SU-DHL-6 (cell line): Measurements from ENCODE around the gene GDAP2.

ENCODE experiments used
- H2AFZ ChIP-seq: fragments of 200-600 bp; sonication (generic); 2 replicates; pipeline ENCODE4 v1.6.1; 2014; ENCODE audit warnings: low read depth, mild to moderate bottlenecking, moderate library complexity, mixed read lengths, antibody characterized with exemption, low read length; ENCODE audit not compliant: severe bottlenecking
- H3F3A ChIP-seq: fragments of 200-600 bp; shearing (Covaris generic); 2 replicates; pipeline ENCODE4 v1.6.0; 2016; ENCODE audit warnings: antibody characterized with exemption, mild to moderate bottlenecking; ENCODE audit not compliant: insufficient read depth
- H3K27ac ChIP-seq: fragments of 200-600 bp; sonication (generic); 2 replicates; pipeline ENCODE4 v1.5.1; 2016; ENCODE audit warnings: low read depth, mild to moderate bottlenecking, low read length, moderate library complexity, mixed read lengths
- H3K27me3 ChIP-seq: fragments of 200-600 bp; sonication (generic), shearing (Covaris generic); 2 replicates; pipeline ENCODE4 v1.6.0; 2014; ENCODE audit warnings: mild to moderate bottlenecking, low read length
- H3K36me3 ChIP-seq: fragments of 200-600 bp; sonication (generic); 2 replicates; pipeline ENCODE4 v1.6.1; 2014; ENCODE audit warnings: mild to moderate bottlenecking, low read length, mixed read lengths
- H3K4me2 ChIP-seq: fragments of 300-600, 200-600 bp; shearing (Covaris generic), sonication (generic); 2 replicates; pipeline ENCODE4 v1.6.0; 2014; ENCODE audit warnings: low read length, low read depth, mild to moderate bottlenecking; ENCODE audit not compliant: poor library complexity, severe bottlenecking
- H3K4me3 ChIP-seq: fragments of 200-600 bp; sonication (generic); 2 replicates; pipeline ENCODE4 v1.5.1; 2014; ENCODE audit warnings: antibody characterized with exemption, low read length, mild to moderate bottlenecking, mixed read lengths; ENCODE audit not compliant: insufficient read depth, poor library complexity, severe bottlenecking
- H3K79me2 ChIP-seq: fragments of 200-600 bp; sonication (generic); 2 replicates; pipeline ENCODE4 v1.6.1; 2014; ENCODE audit warnings: mild to moderate bottlenecking, low read length, moderate library complexity; ENCODE audit not compliant: insufficient read depth
- H3K9ac ChIP-seq: fragments of 200-600 bp; sonication (generic); 2 replicates; pipeline ENCODE4 v1.7.0; 2014; ENCODE audit warnings: mild to moderate bottlenecking, low read length
- H3K9me2 ChIP-seq: fragments of 200-600 bp; sonication (generic); replicated peaks from 2 replicates; pipeline ENCODE4 v1.6.1; 2014; ENCODE audit warnings: low read length; ENCODE audit not compliant: insufficient read depth
- H3K9me3 ChIP-seq: fragments of 200-600 bp; sonication (generic); 2 replicates; pipeline ENCODE4 v1.6.1; 2014; ENCODE audit warnings: low read length, mixed read lengths; ENCODE audit not compliant: insufficient read depth
- H4K20me1 ChIP-seq: fragments of 200-600 bp; sonication (generic); 2 replicates; pipeline ENCODE4 v1.6.1; 2014; ENCODE audit warnings: low read depth, mild to moderate bottlenecking, antibody characterized with exemption, low read length, moderate library complexity, mixed read lengths
- CTCF ChIP-seq: fragments of 200-600 bp; sonication (generic); IDR thresholded peaks from one replicate; pipeline ENCODE4 v1.5.1; 2017; ENCODE audit warnings: antibody characterized with exemption, mild to moderate bottlenecking, low read length, moderate library complexity; ENCODE audit not compliant: insufficient read depth, poor library complexity, severe bottlenecking
- EZH2phosphoT487 ChIP-seq: fragments of 200-600 bp; sonication (generic), shearing (Covaris generic); conservative IDR thresholded peaks from 2 replicates; pipeline ENCODE4 v1.6.1; 2018; ENCODE audit warnings: mild to moderate bottlenecking, antibody characterized with exemption, low read length, moderate library complexity, mixed read lengths

GDAP2 gene

GRCh38 chr1:117817629-117818028, 111.8 kb downstream of the GDAP2 start:
- no peaks in the 10 kb centered on the region for H3K79me2 ChIP-seq
- no peak overlapping the region for H3K9ac ChIP-seq
- H3K36me3 ChIP-seq: no peaks in the 10 kb centered on the region
- no peaks in the 10 kb centered on the region for H3K27me3 ChIP-seq
- H3K4me2 ChIP-seq: no peak overlapping the region
- H3K4me3 ChIP-seq: no peak overlapping the region
- no peaks in the 10 kb centered on the region for H3F3A ChIP-seq
- TF ChIP-seq CTCF: no peak
- TF ChIP-seq EZH2phosphoT487: no peak
- no peak overlapping the region for H3K27ac ChIP-seq
- no peaks in the 10 kb centered on the region for H4K20me1 ChIP-seq
- no peaks in the 10 kb centered on the region for H3K9me2 ChIP-seq
- no peak overlapping the region for H2AFZ ChIP-seq
- H3K9me3 ChIP-seq: peaks cover 16% of the 10 kb centered on the region; the same call in 1 of the 2 replicates

GRCh38 chr1:117815926-117816325, 113.5 kb downstream of the GDAP2 start:
- no peak overlapping the region for H3K4me2 ChIP-seq
- no peaks in the 10 kb centered on the region for H3K79me2 ChIP-seq
- no peaks in the 10 kb centered on the region for H3K9me3 ChIP-seq
- H3K9me2 ChIP-seq: no peaks in the 10 kb centered on the region
- no peak overlapping the region for H2AFZ ChIP-seq
- H3K27me3 ChIP-seq: no peaks in the 10 kb centered on the region
- TF ChIP-seq CTCF (no peak), EZH2phosphoT487 (no peak)
- no peak overlapping the region for H3K4me3 ChIP-seq
- no peaks in the 10 kb centered on the region for H3K36me3 ChIP-seq
- no peaks in the 10 kb centered on the region for H3F3A ChIP-seq
- no peaks in the 10 kb centered on the region for H4K20me1 ChIP-seq
- no peak overlapping the region for H3K27ac ChIP-seq
- H3K9ac ChIP-seq: no peak overlapping the region

DNA sequence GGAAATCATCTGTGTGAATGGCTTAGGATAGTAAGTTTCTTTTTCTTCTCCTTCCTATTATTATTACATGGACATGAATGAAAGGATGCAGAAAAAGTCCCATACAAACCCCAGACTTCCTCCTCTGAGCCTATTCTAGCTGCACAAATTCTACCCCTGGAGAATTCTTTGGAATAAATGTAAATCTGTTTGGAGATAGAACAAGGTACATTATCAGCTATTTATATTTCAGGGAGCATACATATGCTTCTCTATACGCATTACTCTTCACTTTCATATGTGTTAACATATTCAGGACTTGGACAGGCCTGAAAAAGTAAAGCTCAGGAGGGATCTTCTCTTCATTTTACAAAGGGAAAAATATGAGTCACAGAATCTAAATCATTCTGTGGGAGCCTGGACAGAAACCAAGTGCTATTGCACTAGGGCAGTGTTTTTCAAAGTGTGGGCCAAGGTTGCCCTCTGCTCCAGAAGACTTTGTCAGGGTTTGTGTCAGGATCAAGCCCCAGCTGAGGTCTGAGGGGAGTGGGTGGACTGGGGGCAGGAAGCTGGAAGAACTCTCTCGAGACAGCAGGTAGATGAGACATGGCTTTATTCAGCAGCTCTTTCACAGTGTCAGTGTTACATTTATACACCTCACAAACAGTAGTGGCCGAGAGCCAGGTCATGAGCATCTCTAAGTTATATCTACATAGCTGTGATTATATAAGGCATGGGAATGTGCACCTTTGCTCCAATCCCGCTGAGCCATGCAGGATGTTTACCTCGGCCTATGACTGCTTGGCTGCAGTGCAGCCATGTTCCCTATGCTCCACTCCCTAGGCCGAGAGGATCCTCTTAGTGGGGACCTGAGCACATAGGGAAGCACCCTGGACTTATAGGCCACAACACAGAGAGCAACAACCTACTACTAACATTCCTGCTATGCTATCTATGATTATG, 114.3 kb downstream of the GDAP2 start:
- Histone ChIP-seq H3K4me2 (no peak overlapping the region), H3K27ac (no peak overlapping the region), H3K27me3 (no peaks in the 10 kb centered on the region), H3K9ac (no peak overlapping the region), H3K4me3 (no peak overlapping the region), H3K79me2 (no peaks in the 10 kb centered on the region), H3K36me3 (no peaks in the 10 kb centered on the region), H4K20me1 (no peaks in the 10 kb centered on the region), H3K9me2 (no peaks in the 10 kb centered on the region), H3K9me3 (no peaks in the 10 kb centered on the region), H2AFZ (no peak overlapping the region), H3F3A (no peaks in the 10 kb centered on the region)
- TF ChIP-seq EZH2phosphoT487 (no peak), CTCF (no peak)
